GM12865 (cell line): Measurements from ENCODE around the gene PEX12.
A peak's percentile ranks its signal among the peaks of the same experiment; 100 is the strongest.

ENCODE experiments used
- DNase-seq: peaks from one replicate; pipeline ENCODE4 v3.0.0; 2010; ENCODE audit warnings: low read depth
- H3K4me3 ChIP-seq: 2 replicates; pipeline ENCODE4 v1.5.1; 2011; ENCODE audit warnings: mild to moderate bottlenecking, low read depth, low read length, control low read depth
- TF ChIP-seq, protein P1 (sequence below): IDR thresholded peaks from 2 replicates; pipeline ENCODE4 v1.5.1; 2011; ENCODE audit warnings: low read length, control low read depth, low read depth, inconsistent platforms; ENCODE audit not compliant: insufficient read depth; ENCODE audit errors: missing control alignments

PEX12 gene

DNA sequence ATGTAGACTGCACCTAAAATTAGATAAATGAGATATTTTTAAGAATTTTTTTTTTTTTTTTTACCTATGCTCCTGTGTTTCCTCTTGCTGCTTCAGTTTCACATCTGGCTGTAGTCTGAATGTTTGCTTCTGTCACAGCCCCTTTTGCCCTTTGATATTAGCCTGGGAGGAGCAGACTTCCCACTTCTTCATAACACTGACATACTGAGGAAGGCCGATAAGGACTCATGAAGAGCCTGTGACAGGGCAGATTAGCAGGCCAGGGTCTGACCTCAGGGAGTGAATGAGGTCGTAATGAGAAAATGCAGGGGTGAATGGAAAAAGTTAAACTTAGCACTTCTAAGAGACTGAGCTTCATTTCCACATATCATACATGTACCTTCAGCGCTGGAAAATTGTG lies 17.7 kb downstream of the PEX12 start, which contains the start of gene SLFN14:
SLFN14 (minus strand) TSS at position 117 of the 400 bp plus-strand sequence. CDS start 2,757 bp downstream, outside the sequence.
- no peak for DNase-seq
- TF ChIP-seq, protein P1, sequence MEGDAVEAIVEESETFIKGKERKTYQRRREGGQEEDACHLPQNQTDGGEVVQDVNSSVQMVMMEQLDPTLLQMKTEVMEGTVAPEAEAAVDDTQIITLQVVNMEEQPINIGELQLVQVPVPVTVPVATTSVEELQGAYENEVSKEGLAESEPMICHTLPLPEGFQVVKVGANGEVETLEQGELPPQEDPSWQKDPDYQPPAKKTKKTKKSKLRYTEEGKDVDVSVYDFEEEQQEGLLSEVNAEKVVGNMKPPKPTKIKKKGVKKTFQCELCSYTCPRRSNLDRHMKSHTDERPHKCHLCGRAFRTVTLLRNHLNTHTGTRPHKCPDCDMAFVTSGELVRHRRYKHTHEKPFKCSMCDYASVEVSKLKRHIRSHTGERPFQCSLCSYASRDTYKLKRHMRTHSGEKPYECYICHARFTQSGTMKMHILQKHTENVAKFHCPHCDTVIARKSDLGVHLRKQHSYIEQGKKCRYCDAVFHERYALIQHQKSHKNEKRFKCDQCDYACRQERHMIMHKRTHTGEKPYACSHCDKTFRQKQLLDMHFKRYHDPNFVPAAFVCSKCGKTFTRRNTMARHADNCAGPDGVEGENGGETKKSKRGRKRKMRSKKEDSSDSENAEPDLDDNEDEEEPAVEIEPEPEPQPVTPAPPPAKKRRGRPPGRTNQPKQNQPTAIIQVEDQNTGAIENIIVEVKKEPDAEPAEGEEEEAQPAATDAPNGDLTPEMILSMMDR = no peak
- H3K4me3 ChIP-seq = no peak within 1 kb of the TSS

GRCh38 chr17:35559495-35560210 lies 18.7 kb downstream of the PEX12 start:
- H3K4me3 ChIP-seq = no peak overlapping the region
- TF ChIP-seq, protein P1 = no peak
- DNase-seq = no peak

GRCh38 chr17:35557353-35557752 lies 21.0 kb downstream of the PEX12 start:
- DNase-seq = no peak
- no peak overlapping the region for H3K4me3 ChIP-seq
- TF ChIP-seq, protein P1 = no peak

- H3K4me3 ChIP-seq = no peak overlapping the region
- DNase-seq = no peak
- TF ChIP-seq, protein P1 = peak; percentile 25
Observed at GRCh38 chr17:35555691-35556090, 22.7 kb downstream of the PEX12 start.

DNA sequence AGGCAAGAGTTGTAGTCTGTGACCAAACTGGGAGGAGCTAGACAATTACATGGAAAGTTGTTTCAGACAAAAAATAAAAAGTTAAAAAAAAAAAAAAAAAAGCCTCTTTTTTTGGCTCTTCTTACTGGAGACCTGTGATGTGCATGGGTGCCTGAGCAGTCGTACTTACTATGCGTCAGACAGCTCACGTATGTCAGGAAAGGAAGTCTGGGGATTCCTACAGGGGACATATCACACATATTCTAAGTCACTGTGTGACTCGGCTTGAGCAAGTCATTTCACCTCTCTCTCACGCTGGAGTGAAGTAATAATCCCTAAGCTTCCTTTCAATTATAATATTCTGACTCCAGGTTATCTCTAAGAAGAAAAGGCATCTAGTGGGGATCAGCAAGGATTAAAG lies 23.7 kb downstream of the PEX12 start:
- no peak overlapping the region for H3K4me3 ChIP-seq
- DNase-seq = peak; percentile 44
- TF ChIP-seq, protein P1 = no peak

DNA sequence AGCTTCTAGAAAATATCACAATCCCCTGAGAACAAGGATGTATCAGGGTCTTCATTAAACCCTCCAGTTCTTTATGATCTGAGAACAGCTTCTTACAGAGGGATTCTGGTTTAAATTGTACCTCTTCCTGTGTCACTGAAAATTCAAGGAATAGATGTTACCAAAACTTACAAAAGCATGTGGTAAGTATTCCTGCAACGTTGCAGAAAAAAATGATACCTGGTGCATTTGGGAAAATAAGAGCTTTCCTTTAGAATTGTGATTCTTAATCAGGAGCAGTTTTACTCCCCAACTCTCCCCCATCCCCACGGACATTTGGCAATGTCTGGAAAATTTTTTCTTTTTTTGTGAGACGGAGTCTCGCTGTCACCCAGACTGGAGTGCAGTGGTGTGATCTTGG lies 25.1 kb downstream of the PEX12 start:
- no peak for DNase-seq
- TF ChIP-seq, protein P1 = no peak
- H3K4me3 ChIP-seq = no peak overlapping the region

GRCh38 chr17:35548978-35549377 lies 29.4 kb downstream of the PEX12 start:
- TF ChIP-seq, protein P1 = no peak
- no peak for DNase-seq
- no peak overlapping the region for H3K4me3 ChIP-seq
